CD4-positive, alpha-beta T cell treated with Interleukin-17A for 1 hour (primary cell): Measurements from ENCODE around the gene ZNF557.
A peak's percentile ranks its signal among the peaks of the same experiment; 100 is the strongest.

Experiments used
- DNase-seq: peaks from one replicate; pipeline ENCODE4 v3.0.0-alpha.2; 2020

ZNF557 gene

DNA sequence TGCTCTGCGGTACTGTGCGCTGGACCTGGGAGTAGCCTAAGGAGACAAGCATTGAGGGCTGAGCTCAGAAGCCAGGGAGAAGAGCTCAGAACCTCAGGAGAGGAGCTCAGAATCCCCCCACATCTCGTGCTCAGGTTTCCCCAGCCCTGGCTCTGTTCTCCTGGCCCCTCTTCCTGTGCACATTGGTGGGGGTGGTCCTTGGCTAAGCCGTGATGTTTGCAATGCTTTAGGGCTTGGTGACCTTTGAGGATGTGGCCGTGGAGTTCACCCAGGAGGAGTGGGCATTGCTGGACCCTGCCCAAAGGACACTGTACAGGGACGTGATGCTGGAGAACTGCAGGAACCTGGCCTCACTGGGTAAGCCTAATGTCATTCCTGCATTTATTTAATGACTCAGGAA is 6.6 kb downstream of the ZNF557 start:
- no peak for DNase-seq

DNA sequence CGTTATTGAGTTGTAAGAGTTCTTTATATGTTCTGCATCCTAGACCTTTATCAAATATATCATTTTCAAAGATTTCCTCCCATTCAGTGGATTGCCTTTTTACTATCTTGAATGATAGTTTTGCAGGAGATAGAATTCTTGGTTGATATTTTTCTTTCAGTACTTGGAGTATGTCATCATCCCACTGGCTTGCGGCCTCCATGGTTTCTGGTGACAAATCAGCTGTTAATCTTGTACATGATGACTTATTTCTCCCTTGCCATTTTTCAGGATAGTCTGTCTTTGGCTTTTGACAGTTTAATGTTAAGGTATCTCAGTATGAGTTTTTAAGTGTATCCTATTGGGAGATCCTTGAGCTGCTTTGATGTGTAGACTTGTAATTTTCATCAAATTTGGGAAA is 8.5 kb downstream of the ZNF557 start:
- DNase-seq, result no peak

DNA sequence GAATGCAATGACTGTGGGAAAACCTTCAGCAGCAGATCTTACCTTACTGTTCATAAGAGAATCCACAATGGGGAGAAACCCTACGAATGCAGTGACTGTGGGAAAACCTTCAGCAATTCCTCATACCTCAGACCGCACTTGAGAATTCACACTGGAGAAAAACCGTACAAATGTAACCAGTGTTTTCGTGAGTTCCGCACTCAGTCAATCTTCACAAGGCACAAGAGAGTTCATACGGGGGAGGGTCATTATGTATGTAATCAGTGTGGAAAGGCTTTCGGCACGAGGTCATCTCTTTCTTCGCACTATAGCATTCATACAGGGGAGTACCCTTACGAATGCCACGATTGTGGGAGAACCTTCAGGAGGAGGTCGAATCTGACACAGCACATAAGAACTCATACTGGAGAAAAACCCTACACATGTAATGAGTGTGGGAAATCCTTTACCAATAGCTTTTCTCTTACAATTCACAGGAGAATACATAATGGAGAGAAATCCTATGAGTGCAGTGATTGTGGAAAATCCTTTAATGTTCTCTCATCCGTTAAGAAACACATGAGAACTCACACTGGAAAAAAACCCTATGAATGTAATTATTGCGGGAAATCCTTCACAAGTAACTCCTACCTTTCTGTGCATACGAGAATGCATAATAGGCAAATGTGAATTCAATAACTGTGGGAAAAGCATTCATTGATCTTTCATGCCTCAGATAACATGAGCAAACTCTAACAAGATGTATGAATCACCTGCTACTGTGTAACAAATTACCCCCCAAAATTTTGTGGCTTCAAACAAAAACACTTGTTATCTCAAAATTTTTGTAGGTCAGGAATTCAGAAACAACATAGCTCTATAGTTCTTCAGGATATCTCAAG is 13.8 kb downstream of the ZNF557 start:
- no peak for DNase-seq

DNA sequence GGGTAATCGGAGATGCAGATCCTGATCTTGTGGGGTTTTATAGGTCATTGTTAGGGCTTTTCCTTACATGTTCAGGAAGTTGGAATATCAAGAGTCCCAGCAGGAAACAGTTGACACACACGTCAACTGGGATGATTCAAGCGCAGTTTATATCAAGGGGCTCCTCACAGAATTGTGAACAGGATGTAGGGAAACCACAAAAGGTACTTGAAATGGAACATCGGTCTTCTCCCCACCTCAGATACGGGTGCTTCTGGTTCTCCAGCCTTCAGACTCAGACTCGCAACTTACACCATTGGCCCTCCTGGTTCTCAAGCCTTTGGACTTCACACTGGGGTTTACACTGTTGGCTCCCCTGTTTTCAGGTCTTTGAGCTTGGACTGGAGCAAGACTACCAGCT is 19.5 kb downstream of the ZNF557 start:
- no peak for DNase-seq

DNA sequence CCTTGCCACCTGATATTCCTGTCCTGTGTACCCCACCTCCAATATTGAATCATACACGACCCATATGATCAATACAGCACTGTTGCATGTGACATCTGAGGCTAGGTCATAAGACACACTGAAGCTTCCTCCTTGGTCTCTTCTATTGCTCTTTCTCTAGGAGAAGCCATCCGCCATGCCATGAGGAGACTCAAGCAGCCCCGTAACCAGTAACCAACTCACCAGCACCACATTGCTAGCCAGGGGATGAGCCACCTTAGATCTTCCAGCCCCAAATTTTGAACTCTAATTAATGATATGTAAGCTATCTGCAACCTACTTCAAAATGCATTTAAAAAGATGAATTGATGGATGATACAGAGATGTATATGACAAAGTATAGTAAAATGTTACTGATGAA is 28.6 kb downstream of the ZNF557 start:
- DNase-seq, result no peak

DNA sequence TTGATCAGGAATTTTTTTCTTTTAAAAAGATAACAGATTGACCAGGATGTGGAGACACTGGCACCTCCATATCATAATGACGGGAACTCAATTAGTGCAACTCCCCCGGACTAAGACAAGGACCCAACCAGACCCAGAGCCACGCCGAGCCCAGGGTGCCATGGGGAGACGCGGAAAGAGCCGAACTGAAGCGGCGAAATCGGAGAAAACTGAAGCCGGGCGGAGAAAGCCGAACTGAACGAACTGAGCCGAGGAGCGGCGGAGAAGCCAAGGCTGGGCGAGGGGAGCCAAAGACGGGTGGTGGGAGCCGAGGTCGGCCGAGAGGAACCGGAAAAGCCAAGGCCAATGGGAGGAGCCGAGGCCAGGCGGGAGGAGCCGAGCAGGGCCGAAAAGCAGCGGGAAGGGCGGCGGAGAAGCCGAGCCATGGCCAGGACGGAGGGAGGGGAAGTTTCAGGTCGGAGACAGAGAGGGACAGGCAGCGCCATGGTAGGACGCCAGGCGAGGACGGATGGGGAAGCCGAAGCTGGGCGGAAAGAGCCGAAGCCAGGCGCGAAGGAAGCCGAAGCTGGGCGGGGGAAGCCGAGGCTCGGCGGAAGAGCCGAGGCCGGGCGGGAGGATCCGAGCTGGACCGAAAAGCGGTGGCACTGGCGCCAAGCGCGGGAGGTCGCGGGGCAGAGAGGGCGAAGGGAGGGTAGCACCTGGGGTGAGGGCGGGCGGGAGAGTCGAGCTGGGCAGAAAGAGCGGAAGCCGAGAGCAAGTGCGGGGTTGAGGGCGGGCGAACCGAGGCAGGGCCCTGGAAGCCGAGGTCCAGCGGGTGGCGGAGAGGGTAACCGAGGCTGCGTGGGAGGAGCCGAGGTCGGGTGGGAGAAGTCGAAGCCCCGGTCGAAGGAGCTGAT is 29.4 kb downstream of the ZNF557 start:
- DNase-seq, result peak; percentile 91

DNA sequence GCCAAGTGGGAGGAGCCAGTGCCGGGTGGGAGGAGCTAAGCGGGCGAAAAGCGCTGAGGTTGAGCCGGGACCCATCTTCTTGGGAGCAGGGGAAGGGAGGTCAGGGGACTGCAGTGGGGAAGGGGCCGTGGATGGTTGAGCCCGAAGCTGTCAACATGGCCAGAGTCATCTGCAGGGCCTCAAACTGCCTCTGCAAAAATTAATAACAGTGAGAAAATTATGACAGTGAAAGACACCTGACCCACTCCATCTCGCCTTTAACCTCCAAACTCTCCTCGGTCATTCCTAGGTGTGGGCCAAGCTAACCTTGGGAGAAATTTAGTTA is 30.1 kb downstream of the ZNF557 start:
- DNase-seq, result no peak

DNA sequence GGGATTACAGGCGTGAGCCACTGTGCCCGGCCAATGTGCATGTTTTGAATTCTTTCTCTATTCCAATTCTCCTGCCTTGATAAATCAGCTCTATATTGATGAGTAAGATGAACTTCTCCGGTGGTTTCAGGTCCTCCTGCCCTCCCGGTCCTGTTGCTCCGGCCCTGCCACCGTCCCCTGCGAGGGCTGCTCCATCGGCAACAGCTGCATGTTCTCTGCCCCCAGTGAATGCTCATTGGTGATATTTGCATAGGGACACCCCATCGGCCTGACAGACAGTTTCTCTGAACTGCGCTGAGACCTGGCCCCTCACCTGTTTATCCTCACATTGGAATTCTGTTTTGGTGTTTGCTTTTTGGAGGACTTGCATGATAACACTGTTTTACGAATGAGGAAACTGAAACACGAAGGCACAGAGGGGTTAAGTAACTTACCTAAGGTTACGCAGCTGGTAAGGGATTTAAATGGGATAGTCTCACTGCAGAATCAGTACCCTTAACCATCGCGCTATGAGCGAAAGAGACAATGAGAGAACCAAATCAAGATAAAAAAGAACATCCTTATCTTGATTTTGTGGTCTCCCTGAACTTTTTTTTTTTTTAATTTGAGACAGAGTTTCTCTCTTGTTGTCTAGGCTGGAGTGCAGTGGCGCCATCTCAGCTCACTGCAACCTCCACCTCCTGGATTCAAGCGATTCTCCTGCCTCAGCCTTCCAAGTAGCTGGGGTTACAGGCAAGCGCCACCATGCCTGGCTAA is 32.2 kb downstream of the ZNF557 start:
- peak; percentile 36 for DNase-seq

DNA sequence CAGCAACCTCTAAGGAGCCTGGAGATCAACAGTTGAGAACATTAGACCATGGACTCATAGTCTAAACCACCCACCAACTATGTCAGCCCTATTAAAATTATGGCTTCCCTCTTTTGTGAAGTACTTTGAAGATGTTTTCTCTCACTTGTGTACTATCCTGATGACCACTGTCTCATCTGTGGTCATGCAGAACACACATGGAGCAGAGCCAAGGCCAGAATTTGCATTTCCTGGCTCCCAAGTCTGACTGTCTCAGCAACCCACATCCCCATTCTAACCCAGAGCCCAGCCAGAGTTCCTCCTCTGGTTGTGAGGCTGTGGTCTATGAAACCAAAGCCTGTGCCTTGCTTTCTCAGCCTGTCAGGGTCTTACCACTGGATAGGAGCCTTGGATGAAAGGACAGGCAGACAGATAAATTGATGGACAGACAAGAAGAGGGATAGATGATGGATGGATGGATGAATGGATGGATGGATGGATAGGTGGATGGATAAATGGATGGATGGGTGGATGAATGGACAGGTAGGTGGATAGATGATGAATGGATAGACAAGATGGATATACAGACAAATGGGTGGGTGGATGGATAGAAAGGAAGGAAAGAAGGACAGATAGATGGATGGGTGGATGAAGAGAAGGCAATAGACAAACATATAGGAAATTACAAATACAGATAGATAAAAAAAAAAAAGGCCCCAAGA is 35.4 kb downstream of the ZNF557 start:
- peak; percentile 12 for DNase-seq

DNA sequence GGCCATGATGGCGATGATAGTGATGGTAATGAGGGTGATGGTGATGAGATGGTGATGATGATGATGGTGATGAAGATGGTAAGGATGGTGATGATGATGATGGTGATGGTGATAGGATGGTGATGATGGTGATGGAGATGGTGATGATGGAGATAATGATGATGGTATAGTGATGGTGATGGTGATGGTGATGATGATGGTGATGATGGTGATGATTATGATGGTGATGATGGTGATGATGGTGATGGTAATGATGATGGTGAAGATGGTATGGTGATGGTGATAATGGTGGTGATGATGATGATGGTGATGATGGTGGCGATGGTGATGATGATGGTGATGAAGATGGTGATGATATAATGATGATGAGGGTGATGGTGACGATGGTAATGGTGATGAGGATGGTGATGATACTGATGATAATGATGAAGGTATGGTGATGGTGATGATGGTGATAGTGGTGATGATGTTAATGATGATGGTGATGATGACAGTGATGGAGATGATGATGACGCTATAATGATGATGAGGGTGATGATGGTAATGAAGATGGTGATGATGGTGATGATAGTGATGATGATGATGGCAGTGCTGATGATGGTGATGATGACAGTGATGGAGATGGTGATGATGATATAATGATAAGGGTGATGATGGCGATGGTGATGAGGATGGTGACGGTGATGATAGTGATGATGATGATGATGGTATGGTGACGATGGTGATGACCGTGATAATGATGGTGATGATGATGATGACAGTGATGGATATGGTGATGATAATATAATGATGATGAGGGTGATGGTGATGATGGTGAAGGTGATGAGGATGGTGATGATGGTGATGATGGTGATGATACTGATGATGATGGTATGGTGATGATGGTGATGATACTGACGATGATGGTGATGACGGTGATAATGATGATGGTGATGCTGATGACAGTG is 37.5 kb downstream of the ZNF557 start:
- no peak for DNase-seq

DNA sequence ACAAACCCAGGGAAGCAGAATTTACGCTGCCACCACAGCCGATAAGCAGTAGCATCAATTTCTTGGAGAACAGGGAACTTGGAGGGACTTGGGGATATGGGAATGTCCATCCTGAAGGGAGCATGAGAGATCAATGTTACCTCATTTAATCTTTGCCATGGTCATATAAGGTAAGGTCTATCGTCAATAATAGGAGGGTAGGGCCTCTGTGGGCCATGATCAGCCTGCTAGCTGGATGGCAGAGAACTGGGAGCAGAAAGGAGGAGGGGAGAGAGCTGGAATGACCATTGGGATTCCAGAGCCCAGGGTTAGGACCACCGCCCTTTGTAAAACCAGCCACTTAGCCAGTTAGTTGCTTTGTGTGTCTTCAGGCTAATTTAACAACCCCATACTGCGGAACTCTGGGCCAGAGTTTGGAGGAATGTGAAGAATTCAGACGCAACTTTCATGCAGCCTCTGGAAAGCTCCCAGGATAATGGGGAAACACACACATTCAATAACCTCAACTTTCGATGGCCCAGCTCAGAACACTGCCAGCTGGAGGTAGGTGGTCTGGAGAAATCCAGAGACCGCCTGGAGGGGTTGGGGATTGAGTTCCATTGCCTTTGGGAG is 40.3 kb downstream of the ZNF557 start:
- no peak for DNase-seq

DNA sequence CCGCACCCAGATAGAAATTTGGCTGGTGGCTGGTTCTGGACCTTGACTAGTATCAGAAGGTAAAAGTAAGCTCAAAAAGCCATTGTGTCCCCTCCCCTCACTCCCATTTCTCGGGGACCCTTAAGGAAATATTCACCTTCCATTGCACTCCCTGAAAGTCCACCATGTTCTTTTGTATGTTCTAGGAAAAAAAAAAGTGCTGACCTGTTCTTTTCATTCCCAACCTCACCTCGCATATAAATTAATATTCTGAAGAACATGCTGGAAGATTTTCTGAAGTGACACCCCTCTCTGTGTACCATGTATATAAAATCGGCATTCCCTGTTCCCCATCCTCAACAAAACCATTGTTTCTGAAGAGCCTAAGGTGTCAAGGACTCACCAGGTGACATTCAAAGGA is 43.2 kb downstream of the ZNF557 start:
- no peak for DNase-seq

DNA sequence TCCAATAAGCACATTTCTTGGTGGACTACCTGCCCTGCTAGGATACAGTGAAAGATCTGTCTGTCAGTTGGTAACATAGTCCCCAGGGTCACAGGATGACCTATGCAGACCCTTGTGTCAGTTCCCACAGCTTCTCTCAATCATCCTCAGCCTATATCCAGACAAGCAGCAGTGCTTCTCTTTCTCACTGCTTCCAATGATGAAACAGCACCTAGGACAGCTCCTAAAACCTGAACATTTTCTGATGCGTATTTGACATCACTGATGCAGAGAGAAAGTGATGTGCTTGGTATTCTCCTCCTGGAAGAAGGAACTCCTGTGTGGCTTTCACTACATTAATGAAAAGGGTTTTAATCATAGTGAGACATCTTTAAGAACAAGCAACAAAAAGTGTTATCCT is 43.7 kb downstream of the ZNF557 start:
- DNase-seq, result no peak

DNA sequence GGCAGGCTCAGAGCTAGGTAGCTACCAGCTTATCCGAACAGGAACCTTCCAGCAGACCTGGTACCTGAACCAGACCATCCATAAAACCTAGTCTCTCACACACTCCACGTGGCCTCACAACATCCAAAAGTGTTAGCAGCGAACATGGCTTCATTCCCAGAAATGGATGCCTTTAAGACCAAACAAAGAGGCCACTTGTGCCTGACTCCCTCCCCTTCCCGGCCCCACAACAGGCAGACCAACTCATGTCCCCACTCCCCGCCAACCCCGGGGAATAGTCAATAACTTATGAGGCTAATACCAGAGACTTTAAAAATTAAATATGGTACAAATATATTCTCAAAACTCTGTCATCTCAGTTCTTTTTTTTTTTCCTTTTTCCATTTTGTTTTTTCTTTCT is 46.2 kb downstream of the ZNF557 start:
- DNase-seq, result no peak

DNA sequence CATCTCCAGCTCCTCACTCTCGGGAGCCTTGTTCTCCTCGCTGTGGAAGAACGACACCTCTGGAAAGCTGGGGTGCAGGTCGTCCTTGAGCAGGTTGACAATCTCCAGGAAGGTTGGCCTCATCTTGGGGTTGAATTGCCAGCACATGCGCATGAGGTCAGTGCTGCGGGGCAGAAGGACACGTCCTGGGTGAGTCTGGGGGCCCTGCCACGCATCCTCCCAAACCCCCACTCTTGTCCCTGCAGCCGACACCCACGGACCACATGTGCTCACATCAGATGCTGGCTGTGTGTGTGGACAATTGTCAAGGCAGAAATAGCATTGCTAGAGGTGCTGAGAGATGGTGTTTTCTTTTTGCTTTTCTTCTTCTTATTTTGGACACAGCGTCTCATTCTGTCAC is 47.7 kb downstream of the ZNF557 start:
- no peak for DNase-seq

DNA sequence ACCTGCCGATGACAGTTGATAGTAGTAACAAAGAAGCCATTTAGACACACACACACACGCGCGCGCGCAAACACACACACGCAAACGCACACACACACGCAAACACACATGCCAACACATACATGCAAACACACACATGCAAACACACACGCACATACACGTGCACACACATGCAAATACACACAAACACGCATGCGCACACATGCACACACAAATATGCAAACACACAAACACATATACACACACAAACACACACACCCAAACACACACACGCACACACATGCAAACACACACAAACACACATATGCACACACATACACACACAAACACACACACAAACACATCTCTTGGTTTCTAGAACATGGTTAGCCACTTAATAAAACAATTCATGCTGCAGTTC is 50.1 kb downstream of the ZNF557 start:
- no peak for DNase-seq

DNA sequence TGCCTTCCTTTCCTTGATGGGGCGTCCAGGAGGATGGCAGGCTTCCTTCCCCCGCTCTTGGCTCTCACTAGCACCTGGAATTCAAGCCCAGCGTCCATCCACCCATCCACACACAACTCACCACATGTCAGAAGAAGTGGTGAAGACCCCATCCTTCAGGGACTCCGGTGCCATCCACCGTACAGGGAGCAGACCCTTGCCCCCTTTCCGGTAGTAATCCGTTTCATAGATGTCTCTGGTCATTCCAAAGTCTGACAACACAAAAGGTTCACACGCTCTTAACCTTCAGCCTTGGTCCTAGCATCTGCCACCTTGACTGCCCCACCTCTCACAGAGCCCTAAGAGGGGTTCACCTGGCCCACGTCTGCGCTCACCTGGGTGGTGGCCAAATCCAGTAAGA is 51.0 kb downstream of the ZNF557 start:
- DNase-seq, result no peak

DNA sequence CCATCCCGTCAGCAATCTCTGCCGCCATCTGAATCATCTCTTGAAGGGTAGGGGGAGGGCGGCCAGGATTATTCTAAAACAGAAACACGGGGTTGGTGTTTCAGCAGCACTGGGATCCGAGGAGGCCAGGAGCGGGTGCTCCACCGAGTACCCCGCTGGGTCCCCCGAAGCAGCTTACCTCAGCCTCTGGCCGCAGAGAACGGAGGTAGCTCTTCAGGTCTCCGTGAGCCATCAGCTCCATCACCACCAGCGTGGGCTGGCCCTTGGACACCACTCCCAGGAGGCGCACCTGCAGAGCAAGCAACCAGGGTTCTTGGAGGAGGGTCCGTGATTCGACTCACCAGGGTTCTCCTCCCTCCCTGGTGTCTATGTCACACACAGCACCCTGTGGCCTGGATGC is 53.2 kb downstream of the ZNF557 start:
- no peak for DNase-seq

DNA sequence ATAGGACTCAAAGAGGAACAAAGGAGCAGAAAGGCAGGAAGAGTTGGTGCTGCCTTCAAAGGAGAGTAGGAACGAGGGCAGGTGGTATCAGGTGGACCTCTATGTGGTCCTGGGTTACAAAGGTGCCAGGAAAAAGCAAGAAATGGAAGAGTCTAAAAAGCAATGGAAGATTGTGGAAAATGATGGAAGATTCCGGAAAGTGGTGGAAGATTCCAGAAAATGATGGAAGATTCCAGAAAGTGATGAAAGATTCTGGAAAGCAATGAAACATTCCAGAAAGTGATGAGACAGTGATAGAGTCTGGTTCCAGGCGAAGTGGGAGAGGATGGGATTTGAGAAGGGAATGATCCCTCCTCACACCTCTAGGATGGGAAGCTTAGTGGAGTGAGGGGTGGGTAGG is 55.3 kb downstream of the ZNF557 start:
- DNase-seq, result no peak

DNA sequence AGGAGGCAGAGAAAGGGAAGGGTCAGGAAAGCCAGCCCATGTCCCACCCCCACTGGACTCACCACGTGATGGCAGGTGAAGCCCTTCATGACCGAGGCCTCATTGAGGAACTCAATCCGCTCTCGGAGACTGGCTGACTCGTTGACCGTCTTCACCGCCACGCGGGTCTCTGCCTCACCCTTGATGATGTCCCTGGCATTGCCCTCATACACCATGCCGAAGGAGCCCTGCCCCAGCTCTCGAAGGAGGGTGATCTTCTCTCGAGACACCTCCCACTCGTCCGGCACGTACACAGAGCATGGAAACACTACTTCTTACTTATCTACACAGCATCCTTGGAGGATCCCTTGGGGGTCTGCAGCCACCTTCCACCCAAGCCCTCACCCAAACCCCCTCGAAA is 55.7 kb downstream of the ZNF557 start:
- no peak for DNase-seq

DNA sequence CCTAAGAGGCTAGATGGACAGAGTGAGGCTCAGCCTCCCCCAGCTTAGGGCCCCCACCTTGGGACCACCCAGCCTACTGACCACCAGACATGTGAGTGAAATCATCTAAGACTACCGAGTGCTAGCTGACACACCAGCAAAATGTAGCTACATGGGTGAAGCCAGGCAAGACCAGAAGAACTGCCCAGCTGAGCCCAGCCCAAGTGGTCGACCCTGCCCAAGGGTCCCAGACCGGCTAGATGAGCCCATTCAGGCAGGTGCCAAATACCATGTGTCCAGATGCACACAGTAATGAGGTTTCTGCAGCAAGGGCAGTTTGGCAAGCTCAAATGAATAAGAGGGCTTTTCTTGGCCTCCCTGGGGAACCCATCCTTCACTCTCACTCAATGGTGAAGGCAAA is 56.6 kb downstream of the ZNF557 start:
- DNase-seq, result no peak
